ENCODE results near the gene ARHGEF26.

- TF ChIP-seq GATA2 (IDR thresholded peaks at IDR 0.05; ENCODE audit: low read depth, low read length) (no peak), GATA3 (IDR thresholded peaks at IDR 0.05; ENCODE audit: low read depth, low read length) (no peak)
Measured at GRCh38 chr3:154122912-154123559, 1.8 kb downstream of the ARHGEF26 start.

All from SH-SY5Y (cell line).